HG03064 (cell line): ENCODE results near the gene MAP4K5.

ENCODE experiments used
- ATAC-seq: cut with Tn5 transposase; IDR thresholded peaks from one replicate; pipeline ENCODE4 v1.9.1; 2021; ENCODE audit warnings: low read depth; ENCODE audit not compliant: unreplicated experiment

MAP4K5 gene

GRCh38 chr14:50403419-50403818, 128.9 kb downstream of the MAP4K5 start:
- no peak for ATAC-seq

GRCh38 chr14:50402965-50403364, 129.4 kb downstream of the MAP4K5 start:
- no peak for ATAC-seq

GRCh38 chr14:50400461-50400860, 131.9 kb downstream of the MAP4K5 start:
- no peak for ATAC-seq

GRCh38 chr14:50399251-50400032, 132.9 kb downstream of the MAP4K5 start:
- ATAC-seq = no peak

GRCh38 chr14:50398189-50398580, 134.2 kb downstream of the MAP4K5 start:
- no peak for ATAC-seq

GRCh38 chr14:50397390-50398188, 134.8 kb downstream of the MAP4K5 start:
- no peak for ATAC-seq

GRCh38 chr14:50396631-50397389, 135.6 kb downstream of the MAP4K5 start, which contains the start of gene CDKL1:
Gene CDKL1, minus strand, starts transcription at chr14:50396881. Its CDS starts 1,013 bp downstream, at chr14:50395868.
- ATAC-seq = peak; percentile 54

GRCh38 chr14:50395448-50395847, 136.9 kb downstream of the MAP4K5 start:
- no peak for ATAC-seq

- no peak for ATAC-seq
Observed at GRCh38 chr14:50394713-50395112, 137.7 kb downstream of the MAP4K5 start.

- ATAC-seq = no peak
Observed at GRCh38 chr14:50389668-50390441, 142.5 kb downstream of the MAP4K5 start.

GRCh38 chr14:50388256-50388931, 144.0 kb downstream of the MAP4K5 start:
- ATAC-seq = no peak

GRCh38 chr14:50387548-50387947, 144.8 kb downstream of the MAP4K5 start:
- ATAC-seq = no peak

GRCh38 chr14:50383618-50384225, 148.6 kb downstream of the MAP4K5 start:
- no peak for ATAC-seq

GRCh38 chr14:50381823-50382287, 150.5 kb downstream of the MAP4K5 start:
- ATAC-seq = no peak

GRCh38 chr14:50381008-50381407, 151.4 kb downstream of the MAP4K5 start:
- no peak for ATAC-seq

- no peak for ATAC-seq
Observed at GRCh38 chr14:50380455-50380854, 151.9 kb downstream of the MAP4K5 start.

GRCh38 chr14:50379563-50379962, 152.8 kb downstream of the MAP4K5 start:
- no peak for ATAC-seq

- no peak for ATAC-seq
Observed at GRCh38 chr14:50377550-50378085, 154.8 kb downstream of the MAP4K5 start.

GRCh38 chr14:50375760-50376159, 156.6 kb downstream of the MAP4K5 start:
- no peak for ATAC-seq
